Measurements from ENCODE around the gene TMCC2.
"Not testable (repeated sequence)": the region's sequence is repeated elsewhere in the genome, so short reads cannot be mapped to it uniquely, and the experiment has no call there.

Gene TMCC2

GRCh38 chr1:205293350-205294074 is 65.8 kb downstream of the TMCC2 start:
- H3K27ac Mint-ChIP-seq: peak overlapping the region; percentile 46 to 73
- no peak overlapping the region for H3K4me3 Mint-ChIP-seq
- H3K4me1 Mint-ChIP-seq (ENCODE audit: low read depth in 2 of 2): peaks cover 42 to 67% of the 10 kb centered on the region in 2 donors
- DNase-seq: no peak
- no peaks in the 10 kb centered on the region for H3K27me3 Mint-ChIP-seq
- ATAC-seq (replicated peaks): no peak
- peaks cover 10% of the 10 kb centered on the region for H3K36me3 Mint-ChIP-seq (ENCODE audit: insufficient read depth)
- no peaks in the 10 kb centered on the region for H3K9me3 Mint-ChIP-seq

- peaks cover 39 to 67% of the 10 kb centered on the region in 2 donors for H3K4me1 Mint-ChIP-seq (ENCODE audit: low read depth in 2 of 2)
- DNase-seq (no peak), ATAC-seq (replicated peaks) (no peak)
- no peak overlapping the region for H3K4me3 Mint-ChIP-seq
- H3K36me3 Mint-ChIP-seq (ENCODE audit: insufficient read depth): peaks cover 4% of the 10 kb centered on the region
- H3K9me3 Mint-ChIP-seq: no peaks in the 10 kb centered on the region
- no peaks in the 10 kb centered on the region for H3K27me3 Mint-ChIP-seq
- peak overlapping the region; percentile 46 to 73 for H3K27ac Mint-ChIP-seq
Measured at GRCh38 chr1:205294175-205294917, 66.6 kb downstream of the TMCC2 start.

GRCh38 chr1:205294934-205295333 is 67.2 kb downstream of the TMCC2 start:
- no peak for ATAC-seq (replicated peaks)
- no peaks in the 10 kb centered on the region for H3K27me3 Mint-ChIP-seq
- no peak for DNase-seq
- H3K9me3 Mint-ChIP-seq: no peaks in the 10 kb centered on the region
- peak overlapping the region; percentile 46 to 52 for H3K27ac Mint-ChIP-seq
- H3K36me3 Mint-ChIP-seq (ENCODE audit: insufficient read depth): peaks cover 4% of the 10 kb centered on the region
- no peak overlapping the region for H3K4me3 Mint-ChIP-seq
- peaks cover 37 to 63% of the 10 kb centered on the region in 2 donors for H3K4me1 Mint-ChIP-seq (ENCODE audit: low read depth in 2 of 2)

DNA sequence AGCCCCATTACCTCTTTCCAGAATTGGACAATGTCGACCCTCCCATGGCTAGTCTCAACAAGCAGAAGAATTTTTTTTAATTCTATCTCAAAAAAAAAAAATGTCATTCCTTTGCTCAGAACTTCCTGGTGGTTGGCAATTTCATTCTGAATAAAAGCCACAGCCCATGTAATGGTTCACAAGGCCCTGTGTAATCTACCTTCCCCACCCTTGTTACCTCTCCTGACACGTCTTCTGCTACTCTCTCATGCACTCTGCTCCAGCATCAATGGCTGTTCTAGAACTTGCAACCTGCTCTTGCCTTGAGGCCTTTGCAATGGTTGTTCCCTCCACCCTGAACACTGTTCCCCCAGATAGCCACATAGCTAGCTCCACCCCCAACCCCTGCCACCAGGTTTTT is 68.4 kb downstream of the TMCC2 start:
- H3K36me3 Mint-ChIP-seq (ENCODE audit: insufficient read depth): peaks cover 7% of the 10 kb centered on the region

GRCh38 chr1:205297546-205298177 is 69.9 kb downstream of the TMCC2 start:
- not testable (repeated sequence) for H3K4me3 Mint-ChIP-seq; DNase-seq; H3K27me3 Mint-ChIP-seq; H3K9me3 Mint-ChIP-seq; ATAC-seq (replicated peaks)
- Mint-ChIP-seq H3K36me3 (ENCODE audit: insufficient read depth) (peaks cover 16% of the 10 kb centered on the region), H3K4me1 (ENCODE audit: low read depth in 2 of 2) (peaks cover 35 to 56% of the 10 kb centered on the region in 2 donors), H3K27ac (peak overlapping the region; percentile 67 to 68)

More for the DNA sequence above, 68.4 kb downstream of the TMCC2 start:
- Mint-ChIP-seq H3K9me3 (no peaks in the 10 kb centered on the region), H3K4me3 (peak overlapping the region in 1 of 2 donors; percentile 57), H3K27me3 (no peaks in the 10 kb centered on the region), H3K27ac (peak overlapping the region in 1 of 2 donors; percentile 67), H3K4me1 (ENCODE audit: low read depth in 2 of 2) (peaks cover 37 to 61% of the 10 kb centered on the region in 2 donors)
- no peak for DNase-seq
- ATAC-seq (replicated peaks): no peak

- Mint-ChIP-seq H3K27ac (peak overlapping the region; percentile 10 to 68), H3K9me3 (no peaks in the 10 kb centered on the region), H3K36me3 (ENCODE audit: insufficient read depth) (peaks cover 16% of the 10 kb centered on the region), H3K27me3 (no peaks in the 10 kb centered on the region), H3K4me3 (no peak overlapping the region), H3K4me1 (ENCODE audit: low read depth in 2 of 2) (peaks cover 34 to 48% of the 10 kb centered on the region in 2 donors)
- DNase-seq: no peak
- ATAC-seq (replicated peaks): no peak
Measured at GRCh38 chr1:205298191-205298994, 70.6 kb downstream of the TMCC2 start.

DNA sequence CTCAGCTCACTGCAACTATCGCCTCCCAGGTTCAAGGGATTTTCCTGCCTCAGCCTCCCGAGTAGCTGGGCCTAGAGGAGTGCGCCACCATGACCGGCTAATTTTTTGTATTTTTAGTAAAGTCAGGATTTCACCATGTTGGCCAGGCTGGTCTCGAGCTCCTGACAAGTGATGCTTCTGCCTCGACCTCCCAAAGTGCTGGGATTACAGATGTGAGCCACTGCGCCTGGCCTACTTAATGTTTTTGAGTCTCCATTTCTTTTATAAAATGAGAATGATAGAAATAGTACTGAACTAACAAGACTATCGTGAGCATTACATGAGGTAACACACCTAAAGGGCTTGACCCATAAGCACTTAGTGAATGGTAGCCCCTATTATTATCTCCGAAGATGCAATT is 72.4 kb downstream of the TMCC2 start:
- DNase-seq (no peak), ATAC-seq (replicated peaks) (no peak)
- H3K4me3 Mint-ChIP-seq: no peak overlapping the region
- peaks cover 31 to 36% of the 10 kb centered on the region in 2 donors for H3K4me1 Mint-ChIP-seq (ENCODE audit: low read depth in 2 of 2)
- H3K27me3 Mint-ChIP-seq: no peaks in the 10 kb centered on the region
- H3K9me3 Mint-ChIP-seq: no peaks in the 10 kb centered on the region
- peak overlapping the region; percentile 22 to 41 for H3K27ac Mint-ChIP-seq
- H3K36me3 Mint-ChIP-seq (ENCODE audit: insufficient read depth): peaks cover 28% of the 10 kb centered on the region

DNA sequence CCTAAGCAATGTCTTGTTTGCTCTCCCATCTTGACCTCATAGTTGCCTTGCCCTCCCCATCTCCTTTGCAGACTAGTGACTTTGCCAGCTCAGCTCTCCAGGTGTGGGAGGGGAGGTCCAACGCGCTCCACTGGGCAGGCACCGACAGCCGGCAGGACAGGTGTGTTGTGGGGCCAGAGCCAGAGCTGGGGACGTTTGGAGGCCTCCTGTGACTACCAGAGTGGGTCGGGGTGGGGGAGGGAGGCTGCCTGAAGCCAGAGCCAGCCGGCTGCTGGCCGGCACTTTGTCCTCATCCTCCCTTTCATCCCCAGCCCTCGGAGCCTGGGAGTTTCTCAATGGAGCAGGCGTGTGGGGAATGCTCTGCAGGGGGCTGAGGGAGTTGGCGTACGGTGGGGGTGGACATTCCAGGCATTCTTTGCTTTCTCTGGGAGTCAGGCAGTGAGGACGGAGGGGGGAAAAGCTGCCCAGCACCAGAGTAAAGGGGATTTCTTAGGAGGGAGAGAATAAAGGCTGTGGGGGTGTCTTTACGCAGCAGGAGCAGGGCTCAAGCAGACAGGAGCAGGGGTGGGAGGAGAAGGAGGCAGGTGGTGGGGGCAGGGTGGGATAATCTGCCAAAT is 73.6 kb downstream of the TMCC2 start:
- Mint-ChIP-seq H3K9me3 (no peaks in the 10 kb centered on the region), H3K27me3 (no peaks in the 10 kb centered on the region), H3K4me1 (ENCODE audit: low read depth in 2 of 2) (peaks cover 25 to 27% of the 10 kb centered on the region in 2 donors), H3K36me3 (ENCODE audit: insufficient read depth) (peaks cover 39% of the 10 kb centered on the region), H3K4me3 (no peak overlapping the region), H3K27ac (no peak overlapping the region)
- DNase-seq (no peak), ATAC-seq (replicated peaks) (no peak)

- peaks cover 18 to 20% of the 10 kb centered on the region in 2 donors for H3K4me1 Mint-ChIP-seq (ENCODE audit: low read depth in 2 of 2)
- ATAC-seq (replicated peaks) (no peak), DNase-seq (no peak)
- no peaks in the 10 kb centered on the region for H3K9me3 Mint-ChIP-seq
- peaks cover 46% of the 10 kb centered on the region for H3K36me3 Mint-ChIP-seq (ENCODE audit: insufficient read depth)
- no peak overlapping the region for H3K4me3 Mint-ChIP-seq
- H3K27ac Mint-ChIP-seq: peak overlapping the region; percentile 33 to 75
- no peaks in the 10 kb centered on the region for H3K27me3 Mint-ChIP-seq
Measured at GRCh38 chr1:205301842-205302588, 74.3 kb downstream of the TMCC2 start.

- Mint-ChIP-seq H3K4me1 (ENCODE audit: low read depth in 2 of 2) (peaks cover 11 to 20% of the 10 kb centered on the region in 2 donors), H3K4me3 (no peak overlapping the region), H3K9me3 (no peaks in the 10 kb centered on the region), H3K27ac (no peak overlapping the region), H3K27me3 (no peaks in the 10 kb centered on the region), H3K36me3 (ENCODE audit: insufficient read depth) (peaks cover 60% of the 10 kb centered on the region)
- DNase-seq (no peak), ATAC-seq (replicated peaks) (no peak)
Measured at GRCh38 chr1:205303247-205303888, 75.6 kb downstream of the TMCC2 start.

GRCh38 chr1:205304046-205304694 is 76.4 kb downstream of the TMCC2 start:
- peaks cover 15 to 17% of the 10 kb centered on the region in 2 donors for H3K4me1 Mint-ChIP-seq (ENCODE audit: low read depth in 2 of 2)
- ATAC-seq (replicated peaks) (no peak), DNase-seq (no peak)
- H3K27me3 Mint-ChIP-seq: no peaks in the 10 kb centered on the region
- no peak overlapping the region for H3K4me3 Mint-ChIP-seq
- H3K9me3 Mint-ChIP-seq: no peaks in the 10 kb centered on the region
- peak overlapping the region in 1 of 2 donors; percentile 55 for H3K27ac Mint-ChIP-seq
- peaks cover 67% of the 10 kb centered on the region for H3K36me3 Mint-ChIP-seq (ENCODE audit: insufficient read depth)

Data from effector memory CD8-positive, alpha-beta T cell (primary cell).